NCI-H2227 treated with DMSO at 0.1 percent for 48 hours (cell line): ENCODE data around the gene ENSA.
"Not testable (repeated sequence)": the region's sequence is repeated elsewhere in the genome, so short reads cannot be mapped to it uniquely, and the experiment has no call there.

Experiments
- DNase-seq: peaks from one replicate; lab custom pipeline; 2025; lab: John Stamatoyannopoulos, UW

ENSA gene

GRCh38 chr1:150580966-150581365 is 48.4 kb downstream of the ENSA start:
- DNase-seq = not testable (repeated sequence)

- no peak for DNase-seq
Measured at GRCh38 chr1:150579945-150580642, 49.3 kb downstream of the ENSA start.

GRCh38 chr1:150579110-150579944 is 50.1 kb downstream of the ENSA start, which contains the start of gene MCL1:
MCL1 (minus strand) TSS chr1:150579610; CDS start chr1:150579530, 80 bp downstream.
- DNase-seq = peak; percentile 93

- peak; percentile 81 for DNase-seq
Measured at GRCh38 chr1:150578272-150579109, 50.9 kb downstream of the ENSA start.

- DNase-seq = no peak
Measured at GRCh38 chr1:150577557-150578271, 51.7 kb downstream of the ENSA start.

GRCh38 chr1:150576794-150577556 is 52.4 kb downstream of the ENSA start:
- DNase-seq = no peak

- no peak for DNase-seq
Measured at GRCh38 chr1:150576367-150576711, 53.1 kb downstream of the ENSA start.

- no peak for DNase-seq
Measured at GRCh38 chr1:150575518-150576366, 53.7 kb downstream of the ENSA start.

- DNase-seq = no peak
Measured at GRCh38 chr1:150575072-150575489, 54.3 kb downstream of the ENSA start.

- no peak for DNase-seq
Measured at GRCh38 chr1:150574260-150575071, 54.9 kb downstream of the ENSA start.

GRCh38 chr1:150573648-150574071 is 55.8 kb downstream of the ENSA start:
- DNase-seq = not testable (repeated sequence)

- DNase-seq = no peak
Measured at GRCh38 chr1:150572918-150573647, 56.3 kb downstream of the ENSA start.
